MCF 10A (cell line): ENCODE results near the gene GLCCI1. TPM values are rescaled to one million over a fixed set of nuclear protein-coding genes. Genes with fewer than 3 reads are reported as not detected.

Experiments
- BruUV-seq: library from RNA; stranded (reverse); fragments of 400-500 nt; replicated peaks from 2 replicates; lab custom pipeline; 2021; lab: Mats Ljungman, UMichigan
- CTCF ChIA-PET: fragments of 300-600 bp; sonication (Branson Sonifier 250); formaldehyde crosslinking; extraction: SDS; loops from one replicate; lab custom pipeline; 2021; ENCODE audit warnings: antibody characterized with exemption, inconsistent platforms; lab: Yijun Ruan, JAX
- POLR2A ChIA-PET: fragments of 300-600, 350-650 bp; sonication (Branson Sonifier 250); formaldehyde crosslinking; extraction: SDS; loops from one replicate; lab custom pipeline; 2020; ENCODE audit warnings: antibody characterized with exemption, inconsistent platforms; lab: Yijun Ruan, JAX
- DNase-seq: peaks from one replicate; pipeline ENCODE4 v3.0.0-alpha.2; 2018; ENCODE audit not compliant: unreplicated experiment
- H3K27ac Mint-ChIP-seq: one replicate; pipeline ENCODE4 v1.8.0; 2022; ENCODE audit warnings: mild to moderate bottlenecking, low read depth, mixed read lengths; ENCODE audit not compliant: unreplicated experiment
- H3K27me3 Mint-ChIP-seq: one replicate; pipeline ENCODE4 v1.8.0; 2022; ENCODE audit warnings: mixed read lengths; ENCODE audit not compliant: insufficient read depth, unreplicated experiment
- H3K36me3 Mint-ChIP-seq: one replicate; pipeline ENCODE4 v1.8.0; 2022; ENCODE audit warnings: mild to moderate bottlenecking, moderate library complexity, mixed read lengths; ENCODE audit not compliant: insufficient read depth, unreplicated experiment
- H3K4me1 Mint-ChIP-seq: one replicate; pipeline ENCODE4 v1.8.0; 2022; ENCODE audit warnings: mixed read lengths; ENCODE audit not compliant: insufficient read depth, unreplicated experiment
- H3K4me3 Mint-ChIP-seq: one replicate; pipeline ENCODE4 v1.8.0; 2022; ENCODE audit warnings: mild to moderate bottlenecking, moderate library complexity, mixed read lengths; ENCODE audit not compliant: unreplicated experiment
- H3K9me3 Mint-ChIP-seq: one replicate; pipeline ENCODE4 v1.8.0; 2022; ENCODE audit warnings: mixed read lengths; ENCODE audit not compliant: unreplicated experiment
- intact Hi-C: fragments of 100-400 bp; cut with micrococcal nuclease; formaldehyde crosslinking; loops from 2 replicates; pipeline ENCODE4 v1.14.1; 2022
- total RNA-seq: library from RNA; stranded (reverse); gene quantifications from 2 replicates; pipeline ENCODE4 v1.2.3, GENCODE V29; 2022
- TF ChIP-seq, protein P1 (sequence below): fragments of 200-600 bp; IDR thresholded peaks from one replicate; pipeline ENCODE4 v1.8.0; 2022; ENCODE audit warnings: antibody characterized with exemption, mild to moderate bottlenecking; ENCODE audit not compliant: unreplicated experiment

The GLCCI1 gene
- total RNA-seq, 1 experiment from 2014 or later: 5.3 TPM

DNA sequence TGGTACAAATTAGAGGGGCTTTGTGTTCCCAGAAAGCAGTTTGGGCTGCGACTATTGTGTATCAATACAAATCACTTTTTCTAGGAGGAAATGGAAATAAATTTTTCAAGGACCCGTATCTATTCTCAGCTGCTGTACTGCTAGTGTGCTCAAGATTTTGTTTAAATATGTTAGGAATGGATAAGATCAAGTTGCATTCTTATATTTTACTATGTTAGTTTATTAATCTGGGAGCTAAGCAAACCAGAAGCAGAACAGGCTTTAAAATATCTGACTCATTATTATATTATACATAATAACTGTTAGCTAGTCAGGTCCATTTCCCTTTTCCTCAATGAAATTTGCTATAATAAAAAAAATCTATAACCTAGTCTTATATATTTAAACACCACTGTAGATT lies 11.1 kb upstream of the GLCCI1 start:
- ChIA-PET POLR2A (interaction anchor here (0.6 to 3.2 kb wide), 2 partner anchors 10 to 169 kb away, joined by 3 to 25 read pairs; partner anchors contain the start of gene GLCCI1), CTCF (no interaction called here)
- H3K36me3 Mint-ChIP-seq: no peaks in the 10 kb centered on the region
- no peak for DNase-seq
- peaks cover 14% of the 10 kb centered on the region for H3K4me1 Mint-ChIP-seq
- intact Hi-C loops: no loop called here
- no peaks in the 10 kb centered on the region for H3K9me3 Mint-ChIP-seq
- no TSS peak for BruUV-seq
- TF ChIP-seq, protein P1, sequence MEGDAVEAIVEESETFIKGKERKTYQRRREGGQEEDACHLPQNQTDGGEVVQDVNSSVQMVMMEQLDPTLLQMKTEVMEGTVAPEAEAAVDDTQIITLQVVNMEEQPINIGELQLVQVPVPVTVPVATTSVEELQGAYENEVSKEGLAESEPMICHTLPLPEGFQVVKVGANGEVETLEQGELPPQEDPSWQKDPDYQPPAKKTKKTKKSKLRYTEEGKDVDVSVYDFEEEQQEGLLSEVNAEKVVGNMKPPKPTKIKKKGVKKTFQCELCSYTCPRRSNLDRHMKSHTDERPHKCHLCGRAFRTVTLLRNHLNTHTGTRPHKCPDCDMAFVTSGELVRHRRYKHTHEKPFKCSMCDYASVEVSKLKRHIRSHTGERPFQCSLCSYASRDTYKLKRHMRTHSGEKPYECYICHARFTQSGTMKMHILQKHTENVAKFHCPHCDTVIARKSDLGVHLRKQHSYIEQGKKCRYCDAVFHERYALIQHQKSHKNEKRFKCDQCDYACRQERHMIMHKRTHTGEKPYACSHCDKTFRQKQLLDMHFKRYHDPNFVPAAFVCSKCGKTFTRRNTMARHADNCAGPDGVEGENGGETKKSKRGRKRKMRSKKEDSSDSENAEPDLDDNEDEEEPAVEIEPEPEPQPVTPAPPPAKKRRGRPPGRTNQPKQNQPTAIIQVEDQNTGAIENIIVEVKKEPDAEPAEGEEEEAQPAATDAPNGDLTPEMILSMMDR: no peak
- H3K27me3 Mint-ChIP-seq: no peaks in the 10 kb centered on the region
- H3K4me3 Mint-ChIP-seq: no peak overlapping the region
- H3K27ac Mint-ChIP-seq: no peak overlapping the region

DNA sequence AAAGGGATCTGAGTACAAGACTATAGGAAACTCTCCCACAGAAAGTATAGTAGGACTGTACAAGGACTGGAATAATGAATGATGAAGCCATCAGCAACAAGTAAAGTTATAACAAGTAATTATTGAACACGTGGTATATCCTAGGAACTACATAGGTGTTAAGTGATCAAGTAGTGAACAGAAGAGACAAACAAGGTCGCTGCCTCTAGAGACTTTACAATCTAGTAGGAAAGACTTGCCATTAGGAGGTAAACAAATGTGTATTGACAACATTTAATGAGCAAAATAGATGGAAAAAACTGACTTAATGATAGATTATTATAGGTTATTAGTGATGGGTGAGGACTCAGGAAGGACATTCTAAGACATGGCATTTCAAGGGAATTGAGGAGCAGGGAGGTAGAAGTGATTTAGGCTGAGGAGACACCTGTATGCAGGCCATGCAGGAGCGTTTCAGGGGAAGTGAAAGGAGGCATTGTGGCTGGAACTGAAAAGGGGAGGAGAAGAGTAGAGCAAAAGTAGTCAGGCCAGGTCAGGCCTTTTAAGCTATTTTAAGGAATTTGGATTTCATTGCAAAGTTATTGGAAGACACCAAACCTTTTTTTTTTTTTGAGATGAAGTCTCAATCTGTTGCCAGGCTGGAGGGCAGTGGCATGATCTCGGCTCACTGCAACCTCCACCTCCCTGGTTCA lies 8.5 kb upstream of the GLCCI1 start:
- CTCF ChIA-PET: no interaction called here
- TF ChIP-seq, protein P1: no peak
- intact Hi-C loops: loop anchor here (10.0 kb wide), 1 partner anchor 395 kb away; the partner anchor contains the start of gene MIOS
- H3K36me3 Mint-ChIP-seq: no peaks in the 10 kb centered on the region
- POLR2A ChIA-PET: interaction anchor here (1.3 kb wide), 1 partner anchor 195 kb away, joined by 3 read pairs; no protein-coding TSS in a partner anchor
- DNase-seq: no peak
- H3K4me3 Mint-ChIP-seq: no peak overlapping the region
- H3K9me3 Mint-ChIP-seq: no peaks in the 10 kb centered on the region
- H3K27ac Mint-ChIP-seq: no peak overlapping the region
- H3K27me3 Mint-ChIP-seq: no peaks in the 10 kb centered on the region
- peaks cover 8% of the 10 kb centered on the region for H3K4me1 Mint-ChIP-seq
- no TSS peak for BruUV-seq

DNA sequence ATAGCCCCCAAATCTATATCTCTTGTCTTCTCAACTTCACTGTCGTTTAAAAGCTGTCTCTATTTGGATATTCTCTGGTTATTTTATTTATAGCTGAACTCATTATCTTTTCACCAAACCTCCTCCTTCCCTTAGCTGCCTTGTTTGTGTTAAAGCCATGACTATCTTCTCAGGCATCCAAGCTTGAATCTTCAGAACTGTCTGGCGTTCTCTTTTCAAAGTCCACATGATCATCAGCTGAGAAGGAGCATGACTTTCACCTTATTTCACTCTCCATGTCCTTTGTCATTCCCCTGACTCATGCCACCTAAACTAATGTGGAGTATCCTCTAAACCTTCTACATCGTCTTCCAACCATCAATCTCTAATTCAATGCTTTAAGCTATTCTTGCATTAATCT lies 5.7 kb upstream of the GLCCI1 start:
- DNase-seq: no peak
- Mint-ChIP-seq H3K4me1 (no peaks in the 10 kb centered on the region), H3K9me3 (no peaks in the 10 kb centered on the region), H3K27me3 (no peaks in the 10 kb centered on the region), H3K36me3 (no peaks in the 10 kb centered on the region), H3K4me3 (no peak overlapping the region), H3K27ac (no peak overlapping the region)
- ChIA-PET POLR2A (interaction anchor here (1.1 kb wide), 1 partner anchor 28 kb away, joined by 3 read pairs; no protein-coding TSS in a partner anchor), CTCF (no interaction called here)
- TF ChIP-seq, protein P1: no peak
- no TSS peak for BruUV-seq
- intact Hi-C loops: loop anchor here (10.0 kb wide), 1 partner anchor 398 kb away; the partner anchor contains the start of gene MIOS

DNA sequence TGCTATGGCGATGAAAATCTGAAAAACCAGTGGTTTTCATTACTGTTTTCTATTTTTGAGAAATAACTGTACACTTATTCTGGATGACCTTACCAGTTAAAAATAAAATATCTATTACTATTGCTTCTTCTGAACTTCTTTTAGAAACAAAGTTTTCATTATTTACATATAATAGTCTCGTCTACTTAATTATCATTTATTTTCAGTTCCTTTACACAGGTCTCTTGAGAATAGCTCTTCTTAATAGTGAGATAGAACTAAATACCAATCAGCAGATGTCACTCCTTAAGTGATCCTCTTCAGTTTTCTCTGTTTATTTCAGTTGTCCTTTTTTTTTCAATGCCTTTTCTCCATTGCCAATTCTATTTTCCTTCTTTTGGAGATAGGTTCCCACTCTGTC lies 4.3 kb upstream of the GLCCI1 start:
- peaks cover 5% of the 10 kb centered on the region for H3K4me1 Mint-ChIP-seq
- no peak overlapping the region for H3K4me3 Mint-ChIP-seq
- DNase-seq: no peak
- CTCF ChIA-PET: interaction anchor here (0.5 to 0.7 kb wide), 4 partner anchors 11 to 1106 kb away, joined by 3 read pairs; no protein-coding TSS in a partner anchor
- BruUV-seq: no TSS peak
- no peaks in the 10 kb centered on the region for H3K27me3 Mint-ChIP-seq
- H3K36me3 Mint-ChIP-seq: no peaks in the 10 kb centered on the region
- POLR2A ChIA-PET: interaction anchor here (0.5 kb wide), 1 partner anchor 29 kb away, joined by 3 read pairs; no protein-coding TSS in a partner anchor
- no peak overlapping the region for H3K27ac Mint-ChIP-seq
- intact Hi-C loops: loop anchor here (10.0 kb wide), 1 partner anchor 399 kb away; the partner anchor contains the start of gene MIOS
- TF ChIP-seq, protein P1: no peak
- no peaks in the 10 kb centered on the region for H3K9me3 Mint-ChIP-seq
